ENCODE results near the gene GAREM1.

The GAREM1 gene

DNA sequence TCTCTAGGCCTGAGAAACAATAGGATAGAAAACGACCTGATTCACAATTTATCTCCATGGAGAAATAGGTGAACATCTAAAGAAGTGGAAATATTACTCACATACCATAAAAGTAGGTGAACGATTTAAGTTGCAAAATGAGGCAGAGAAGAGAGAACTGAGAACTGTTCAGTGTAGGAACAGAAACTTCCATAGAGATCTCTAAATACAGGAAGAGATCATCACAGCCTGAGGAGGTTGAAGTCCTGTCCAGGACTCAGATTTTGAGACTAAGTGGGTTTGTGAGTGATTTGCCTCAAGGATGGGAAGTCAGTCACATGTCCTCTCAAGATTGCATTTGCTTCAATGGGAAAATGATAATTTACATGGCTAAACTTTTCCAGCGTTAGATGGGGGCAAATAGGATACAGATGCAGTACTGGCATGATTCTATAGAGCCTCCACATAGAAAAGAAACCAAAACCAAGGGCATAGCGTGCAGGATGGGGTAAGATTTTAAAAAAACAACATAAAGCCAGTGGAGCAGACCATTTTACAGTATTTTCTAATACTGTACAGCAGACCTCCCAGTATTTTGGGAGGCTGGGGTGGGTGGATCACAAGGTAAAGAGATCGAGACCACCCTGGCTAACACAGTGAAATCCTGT, 212.0 kb downstream of the GAREM1 start:
- H3K4me1 ChIP-seq (ENCODE audit: insufficient read depth, low read length, severe bottlenecking) = no peaks in the 10 kb centered on the region
- no peak overlapping the region for H3K9ac ChIP-seq (ENCODE audit: low read length)
- TF ChIP-seq, protein P1, sequence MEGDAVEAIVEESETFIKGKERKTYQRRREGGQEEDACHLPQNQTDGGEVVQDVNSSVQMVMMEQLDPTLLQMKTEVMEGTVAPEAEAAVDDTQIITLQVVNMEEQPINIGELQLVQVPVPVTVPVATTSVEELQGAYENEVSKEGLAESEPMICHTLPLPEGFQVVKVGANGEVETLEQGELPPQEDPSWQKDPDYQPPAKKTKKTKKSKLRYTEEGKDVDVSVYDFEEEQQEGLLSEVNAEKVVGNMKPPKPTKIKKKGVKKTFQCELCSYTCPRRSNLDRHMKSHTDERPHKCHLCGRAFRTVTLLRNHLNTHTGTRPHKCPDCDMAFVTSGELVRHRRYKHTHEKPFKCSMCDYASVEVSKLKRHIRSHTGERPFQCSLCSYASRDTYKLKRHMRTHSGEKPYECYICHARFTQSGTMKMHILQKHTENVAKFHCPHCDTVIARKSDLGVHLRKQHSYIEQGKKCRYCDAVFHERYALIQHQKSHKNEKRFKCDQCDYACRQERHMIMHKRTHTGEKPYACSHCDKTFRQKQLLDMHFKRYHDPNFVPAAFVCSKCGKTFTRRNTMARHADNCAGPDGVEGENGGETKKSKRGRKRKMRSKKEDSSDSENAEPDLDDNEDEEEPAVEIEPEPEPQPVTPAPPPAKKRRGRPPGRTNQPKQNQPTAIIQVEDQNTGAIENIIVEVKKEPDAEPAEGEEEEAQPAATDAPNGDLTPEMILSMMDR (IDR thresholded peaks at IDR 0.05; ENCODE audit: low read length) = no peak
- no peak for TF ChIP-seq EZH2 (IDR thresholded peaks at IDR 0.05; ENCODE audit: borderline replicate concordance, low read length)
- H3K4me3 ChIP-seq (ENCODE audit: low read depth, low read length, poor library complexity, severe bottlenecking) = no peak overlapping the region
- H3K4me2 ChIP-seq (ENCODE audit: low read length) = no peak overlapping the region
- no peaks in the 10 kb centered on the region for H4K20me1 ChIP-seq (ENCODE audit: insufficient read depth, low read length)
- H3K79me2 ChIP-seq (ENCODE audit: insufficient read depth, low read length) = no peaks in the 10 kb centered on the region
- H3K27me3 ChIP-seq (ENCODE audit: insufficient read depth, low read length) = no peaks in the 10 kb centered on the region
- H3K9me2 ChIP-seq (ENCODE audit: low read depth, low read length) = no peaks in the 10 kb centered on the region
- no peaks in the 10 kb centered on the region for H3K36me3 ChIP-seq (ENCODE audit: insufficient read depth, low read length)
- H2AFZ ChIP-seq (ENCODE audit: low read length) = no peak overlapping the region
- no peaks in the 10 kb centered on the region for H3K9me3 ChIP-seq (ENCODE audit: low read length)
- H3K27ac ChIP-seq (ENCODE audit: low read depth, low read length, poor library complexity, severe bottlenecking) = no peak overlapping the region
- H3F3A ChIP-seq (ENCODE audit: insufficient read depth, low read length) = no peaks in the 10 kb centered on the region

DNA sequence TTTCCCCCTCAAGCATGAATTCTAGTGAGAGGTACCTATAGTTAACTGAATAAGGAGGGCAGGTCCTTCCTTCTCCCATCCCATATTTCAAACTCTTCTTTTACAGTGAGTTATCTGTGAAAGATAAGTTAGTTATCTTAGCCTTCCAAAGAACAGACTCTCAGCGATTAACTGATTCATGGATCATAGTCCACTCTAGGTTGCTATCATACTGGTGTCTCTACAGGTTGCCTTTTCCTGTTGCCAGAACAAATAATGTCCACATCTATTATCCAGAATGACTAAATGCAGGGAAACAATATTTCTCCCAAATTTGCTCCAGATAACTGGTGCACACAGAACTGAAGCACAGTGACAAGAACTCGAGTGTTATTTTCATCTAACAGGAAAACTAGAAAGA, 212.5 kb downstream of the GAREM1 start:
- H3K9me3 ChIP-seq (ENCODE audit: low read length) = no peaks in the 10 kb centered on the region
- no peak overlapping the region for H3K27ac ChIP-seq (ENCODE audit: low read depth, low read length, poor library complexity, severe bottlenecking)
- H3K4me3 ChIP-seq (ENCODE audit: low read depth, low read length, poor library complexity, severe bottlenecking) = no peak overlapping the region
- H3K79me2 ChIP-seq (ENCODE audit: insufficient read depth, low read length) = no peaks in the 10 kb centered on the region
- no peaks in the 10 kb centered on the region for H3F3A ChIP-seq (ENCODE audit: insufficient read depth, low read length)
- no peak overlapping the region for H3K4me2 ChIP-seq (ENCODE audit: low read length)
- no peaks in the 10 kb centered on the region for H3K36me3 ChIP-seq (ENCODE audit: insufficient read depth, low read length)
- no peak overlapping the region for H2AFZ ChIP-seq (ENCODE audit: low read length)
- no peak overlapping the region for H3K9ac ChIP-seq (ENCODE audit: low read length)
- no peaks in the 10 kb centered on the region for H4K20me1 ChIP-seq (ENCODE audit: insufficient read depth, low read length)
- H3K4me1 ChIP-seq (ENCODE audit: insufficient read depth, low read length, severe bottlenecking) = no peaks in the 10 kb centered on the region
- H3K27me3 ChIP-seq (ENCODE audit: insufficient read depth, low read length) = no peaks in the 10 kb centered on the region
- no peaks in the 10 kb centered on the region for H3K9me2 ChIP-seq (ENCODE audit: low read depth, low read length)
- TF ChIP-seq, protein P1 (IDR thresholded peaks at IDR 0.05; ENCODE audit: low read length) = no peak
- TF ChIP-seq EZH2 (IDR thresholded peaks at IDR 0.05; ENCODE audit: borderline replicate concordance, low read length) = no peak

DNA sequence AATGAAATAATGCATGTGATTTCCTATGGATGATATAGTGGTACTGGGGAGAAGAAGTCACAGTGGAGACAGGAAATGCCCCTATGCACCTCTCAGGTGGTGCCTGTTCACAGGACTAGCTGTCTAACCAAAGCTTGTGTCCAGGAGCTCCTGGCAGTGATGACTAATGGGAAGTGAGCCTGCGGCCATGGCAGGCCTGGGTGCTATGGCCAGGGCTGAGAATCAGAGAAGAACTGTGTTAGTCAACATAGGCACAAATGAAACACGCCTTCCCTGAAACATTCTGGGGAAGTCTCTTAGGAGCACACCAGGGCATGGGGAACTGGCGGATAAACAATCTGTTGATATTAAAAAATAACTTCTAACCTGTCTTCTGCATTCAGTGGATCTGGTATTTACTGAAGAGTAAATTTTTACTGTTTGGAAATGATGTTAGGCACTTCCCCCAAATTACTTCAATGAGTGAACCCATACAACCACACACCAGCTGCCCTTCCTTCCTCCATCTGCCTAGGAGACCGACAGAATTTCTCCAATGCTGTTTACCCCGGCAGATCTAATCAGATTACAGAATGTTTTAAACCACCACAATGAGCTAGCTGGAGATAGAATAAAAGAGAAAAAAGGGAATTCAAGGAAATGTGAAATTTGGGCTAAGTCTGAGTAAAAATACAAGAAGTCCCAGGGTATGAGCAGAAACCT, 213.4 kb downstream of the GAREM1 start:
- no peak for TF ChIP-seq EZH2 (IDR thresholded peaks at IDR 0.05; ENCODE audit: borderline replicate concordance, low read length)
- TF ChIP-seq, protein P1 (IDR thresholded peaks at IDR 0.05; ENCODE audit: low read length) = no peak
- Histone ChIP-seq H3K36me3 (ENCODE audit: insufficient read depth, low read length) (no peaks in the 10 kb centered on the region), H3K27me3 (ENCODE audit: insufficient read depth, low read length) (no peaks in the 10 kb centered on the region), H3K9ac (ENCODE audit: low read length) (no peak overlapping the region), H3K9me2 (ENCODE audit: low read depth, low read length) (no peaks in the 10 kb centered on the region), H3K4me3 (ENCODE audit: low read depth, low read length, poor library complexity, severe bottlenecking) (no peak overlapping the region), H3F3A (ENCODE audit: insufficient read depth, low read length) (no peaks in the 10 kb centered on the region), H3K27ac (ENCODE audit: low read depth, low read length, poor library complexity, severe bottlenecking) (no peak overlapping the region), H3K79me2 (ENCODE audit: insufficient read depth, low read length) (no peaks in the 10 kb centered on the region), H3K4me1 (ENCODE audit: insufficient read depth, low read length, severe bottlenecking) (no peaks in the 10 kb centered on the region), H3K9me3 (ENCODE audit: low read length) (no peaks in the 10 kb centered on the region), H3K4me2 (ENCODE audit: low read length) (no peak overlapping the region), H4K20me1 (ENCODE audit: insufficient read depth, low read length) (no peaks in the 10 kb centered on the region), H2AFZ (ENCODE audit: low read length) (no peak overlapping the region)
